Hepatocyte (in vitro differentiated cells): ENCODE data around the gene TMEM272. TPM values are rescaled to one million over a fixed set of nuclear protein-coding genes. Genes with fewer than 3 reads are reported as not detected.

Experiments
- DNase-seq: peaks from one replicate; pipeline ENCODE4 v3.0.0-alpha.2; 2016; ENCODE audit warnings: low spot score
- H2AFZ ChIP-seq: fragments of 200-600 bp; sonication (generic); 2 replicates; pipeline ENCODE4 v1.6.0; 2016; ENCODE audit warnings: antibody characterized with exemption, mild to moderate bottlenecking
- H3K27ac ChIP-seq: fragments of 200-600 bp; sonication (generic); 2 replicates; pipeline ENCODE4 v1.5.1; 2016; ENCODE audit warnings: mild to moderate bottlenecking
- H3K27me3 ChIP-seq: fragments of 200-600 bp; sonication (generic); 2 replicates; pipeline ENCODE4 v1.6.1; 2016
- H3K36me3 ChIP-seq: fragments of 200-600 bp; sonication (generic); replicated peaks from 2 replicates; pipeline ENCODE4 v1.5.1; 2016; ENCODE audit warnings: low read depth; ENCODE audit not compliant: insufficient read depth
- H3K4me1 ChIP-seq: fragments of 200-600 bp; sonication (generic); 2 replicates; pipeline ENCODE4 v1.5.1; 2016; ENCODE audit warnings: mild to moderate bottlenecking, moderate library complexity; ENCODE audit not compliant: insufficient read depth
- H3K4me2 ChIP-seq: fragments of 200-600 bp; sonication (generic); 2 replicates; pipeline ENCODE4 v1.6.0; 2016
- H3K4me3 ChIP-seq: fragments of 200-600 bp; sonication (generic); 2 replicates; pipeline ENCODE4 v1.5.1; 2016; ENCODE audit warnings: mild to moderate bottlenecking
- H3K79me2 ChIP-seq: fragments of 200-600 bp; sonication (generic); 2 replicates; pipeline ENCODE4 v1.6.0; 2017; ENCODE audit warnings: mild to moderate bottlenecking
- H3K9me2 ChIP-seq: fragments of 200-600 bp; sonication (generic); replicated peaks from 2 replicates; pipeline ENCODE4 v1.6.0; 2017; ENCODE audit warnings: mild to moderate bottlenecking; ENCODE audit not compliant: insufficient read depth
- H3K9me3 ChIP-seq: fragments of 200-600 bp; sonication (generic); 2 replicates; pipeline ENCODE4 v1.5.1; 2016; ENCODE audit warnings: low read depth, mild to moderate bottlenecking
- H4K20me1 ChIP-seq: fragments of 200-600 bp; sonication (generic); 2 replicates; pipeline ENCODE4 v1.6.0; 2016; ENCODE audit warnings: mild to moderate bottlenecking; ENCODE audit not compliant: insufficient read depth, poor library complexity, severe bottlenecking
- CTCF ChIP-seq: fragments of 200-600 bp; sonication (generic); IDR thresholded peaks from 2 replicates; pipeline ENCODE4 v1.5.1; 2016; ENCODE audit warnings: antibody characterized with exemption, mild to moderate bottlenecking; ENCODE audit not compliant: poor library complexity
- EZH2 ChIP-seq: fragments of 200-600 bp; sonication (generic); IDR thresholded peaks from 2 replicates; pipeline ENCODE4 v1.6.1; 2016; ENCODE audit warnings: antibody characterized with exemption, mild to moderate bottlenecking, borderline replicate concordance
- EZH2phosphoT487 ChIP-seq: fragments of 200-600 bp; sonication (generic); IDR thresholded peaks from one replicate; pipeline ENCODE4 v1.6.1; 2018; ENCODE audit warnings: antibody characterized with exemption, mild to moderate bottlenecking, low read depth, moderate library complexity; ENCODE audit not compliant: unreplicated experiment, severe bottlenecking
- WGBS: methylation state at CpG from one replicate; pipeline ENCODE4 v1.1.6; 2016; ENCODE audit warnings: low lambda C conversion rate; ENCODE audit errors: missing lambda C conversion rate; 5-methylcytosine and 5-hydroxymethylcytosine counted together
- polyA plus RNA-seq: library from polyadenylated mRNA; unstranded; fragments of >200 nt; fragmentation: Nextera tagmentation; extraction: Ambion mirVana; gene quantifications from 2 replicates; pipeline ENCODE4 v1.2.1, GENCODE V29; 2016
- total RNA-seq: library from RNA; depleted of rRNA; stranded (reverse); fragments of >200 nt; gene quantifications from 2 replicates; pipeline ENCODE4 v1.2.3, GENCODE V29; 2014

TMEM272 gene
- total and polyA plus RNA-seq, 2 experiments from 2014 or later: 0.20 to 0.23 TPM

- H3K4me3 ChIP-seq: no peak overlapping the region
- H4K20me1 ChIP-seq: no peaks in the 10 kb centered on the region
- H3K27me3 ChIP-seq: no peaks in the 10 kb centered on the region
- H3K9me2 ChIP-seq: no peaks in the 10 kb centered on the region
- no peaks in the 10 kb centered on the region for H3K79me2 ChIP-seq
- WGBS: 95% methylated on average over 9 of the region's 9 CpGs
- no peaks in the 10 kb centered on the region for H3K9me3 ChIP-seq
- no peak overlapping the region for H2AFZ ChIP-seq
- no peak for TF ChIP-seq CTCF
- no peak for TF ChIP-seq EZH2phosphoT487
- TF ChIP-seq EZH2: no peak
- no peak overlapping the region for H3K4me2 ChIP-seq
- H3K36me3 ChIP-seq: no peaks in the 10 kb centered on the region
- no peak overlapping the region for H3K27ac ChIP-seq
- H3K4me1 ChIP-seq: no peaks in the 10 kb centered on the region
- no peak for DNase-seq
These were observed 67.1 kb downstream of the TMEM272 start for GRCh38 chr13:51777921-51778320.

- DNase-seq: no peak
- H4K20me1 ChIP-seq: no peaks in the 10 kb centered on the region
- no peak overlapping the region for H3K4me3 ChIP-seq
- no peak overlapping the region for H2AFZ ChIP-seq
- H3K27ac ChIP-seq: no peak overlapping the region
- H3K9me2 ChIP-seq: no peaks in the 10 kb centered on the region
- no peaks in the 10 kb centered on the region for H3K79me2 ChIP-seq
- no peaks in the 10 kb centered on the region for H3K27me3 ChIP-seq
- H3K36me3 ChIP-seq: no peaks in the 10 kb centered on the region
- no peaks in the 10 kb centered on the region for H3K4me1 ChIP-seq
- TF ChIP-seq EZH2phosphoT487 (no peak), CTCF (no peak), EZH2 (no peak)
- 85% methylated on average over 7 of the region's 7 CpGs for WGBS
- no peaks in the 10 kb centered on the region for H3K9me3 ChIP-seq
- no peak overlapping the region for H3K4me2 ChIP-seq
These were observed 68.8 kb downstream of the TMEM272 start for GRCh38 chr13:51776179-51776578.

GRCh38 chr13:51773515-51773914 lies 71.5 kb downstream of the TMEM272 start:
- TF ChIP-seq EZH2phosphoT487: no peak
- TF ChIP-seq CTCF: no peak
- TF ChIP-seq EZH2: no peak
- Histone ChIP-seq H3K4me3 (no peak overlapping the region), H3K27ac (no peak overlapping the region), H3K9me2 (no peaks in the 10 kb centered on the region), H3K36me3 (no peaks in the 10 kb centered on the region), H4K20me1 (no peaks in the 10 kb centered on the region), H2AFZ (no peak overlapping the region), H3K27me3 (no peaks in the 10 kb centered on the region), H3K79me2 (no peaks in the 10 kb centered on the region), H3K4me1 (no peaks in the 10 kb centered on the region), H3K9me3 (no peaks in the 10 kb centered on the region), H3K4me2 (no peak overlapping the region)
- no peak for DNase-seq
- 87% methylated on average over 11 of the region's 11 CpGs for WGBS

GRCh38 chr13:51772781-51773180 lies 72.2 kb downstream of the TMEM272 start:
- Histone ChIP-seq H3K36me3 (no peaks in the 10 kb centered on the region), H3K27ac (no peak overlapping the region), H2AFZ (no peak overlapping the region), H3K27me3 (no peaks in the 10 kb centered on the region), H4K20me1 (no peaks in the 10 kb centered on the region), H3K4me1 (no peaks in the 10 kb centered on the region), H3K9me3 (no peaks in the 10 kb centered on the region), H3K4me2 (no peak overlapping the region), H3K4me3 (no peak overlapping the region), H3K79me2 (no peaks in the 10 kb centered on the region), H3K9me2 (no peaks in the 10 kb centered on the region)
- TF ChIP-seq CTCF (no peak), EZH2phosphoT487 (no peak), EZH2 (no peak)
- 94% methylated on average over 6 of the region's 6 CpGs for WGBS
- DNase-seq: no peak
